Body of pancreas (tissue), 4 donors: ENCODE measurements around the gene CPLANE2.

Source experiments
- CTCF ChIP-seq, 7 experiments: fragments of 450-650 bp in 4 of 7; fragments of 200-600 bp in 3 of 7; sonication (generic) in 3 of 7; IDR thresholded peaks; one replicate each; pipeline ENCODE4 v1.5.1; 2016 to 2019; ENCODE audit warnings: antibody characterized with exemption in 7 of 7
- POLR2A ChIP-seq, 3 donors: fragments of 450-650 bp; IDR thresholded peaks; one replicate each; pipeline ENCODE4 v1.6.1; 2016; ENCODE audit warnings: antibody characterized with exemption in 3 of 3, mild to moderate bottlenecking in 2 of 3

DNA sequence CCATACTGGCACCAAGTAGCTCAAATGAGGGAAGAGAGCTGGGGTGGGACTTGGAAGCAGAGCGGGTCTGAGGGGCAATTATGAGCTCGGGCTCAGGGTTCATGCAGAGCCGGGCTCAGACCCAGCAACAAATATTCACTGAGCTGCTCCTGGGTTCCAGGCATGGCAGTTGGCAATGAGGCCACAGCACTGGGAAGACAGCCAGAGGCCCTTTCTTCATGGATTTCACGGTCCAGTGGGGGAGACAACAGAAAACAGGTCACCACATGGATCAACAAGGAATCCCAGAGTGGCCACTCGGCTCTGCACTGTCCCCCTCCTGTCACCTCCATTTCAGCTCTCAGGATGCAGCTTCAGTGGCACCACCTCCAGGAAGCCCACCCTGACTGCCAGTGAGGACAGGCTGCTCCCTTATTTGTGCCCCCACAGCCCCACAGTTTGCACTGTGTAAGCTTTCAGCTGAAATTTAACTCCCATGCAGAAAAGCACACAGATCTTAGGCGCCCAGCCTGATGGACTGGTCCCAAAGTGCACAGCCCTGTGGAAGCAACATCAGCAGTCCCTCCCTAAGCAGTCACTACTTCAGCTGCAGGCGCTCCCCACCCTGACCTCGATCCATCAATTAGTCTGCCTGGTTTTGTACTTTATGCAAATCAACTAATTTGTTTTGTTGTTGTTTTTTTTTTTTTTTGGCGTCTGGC lies 46.9 kb downstream of the CPLANE2 start:
- no peak for TF ChIP-seq CTCF (IDR thresholded peaks at IDR 0.05)
- no peak for TF ChIP-seq POLR2A (IDR thresholded peaks at IDR 0.05)
